ENCODE results near the gene SPDYE16. TPM values are rescaled to one million over a fixed set of nuclear protein-coding genes. Genes with fewer than 3 reads are reported as not detected.
"Not testable (repeated sequence)": the region's sequence is repeated elsewhere in the genome, so short reads cannot be mapped to it uniquely, and the experiment has no call there.

The SPDYE16 gene
- total RNA-seq, 1 donor from 2014 or later = 0.35 TPM

- H3K36me3 Mint-ChIP-seq (ENCODE audit: low read depth); H3K9me3 Mint-ChIP-seq; H3K27me3 Mint-ChIP-seq (ENCODE audit: low read depth); DNase-seq (ENCODE audit: low read depth, low spot score); H3K27ac Mint-ChIP-seq (ENCODE audit: unreplicated experiment); H3K4me1 Mint-ChIP-seq; H3K4me3 Mint-ChIP-seq: not testable (repeated sequence)
These were observed 40.9 kb downstream of the SPDYE16 start for GRCh38 chr7:76502224-76502623.

- not testable (repeated sequence) for H3K4me3 Mint-ChIP-seq; H3K27me3 Mint-ChIP-seq (ENCODE audit: low read depth); H3K36me3 Mint-ChIP-seq (ENCODE audit: low read depth); H3K4me1 Mint-ChIP-seq; H3K9me3 Mint-ChIP-seq; H3K27ac Mint-ChIP-seq (ENCODE audit: unreplicated experiment); DNase-seq (ENCODE audit: low read depth, low spot score)
These were observed 43.2 kb downstream of the SPDYE16 start for GRCh38 chr7:76499924-76500241.

- not testable (repeated sequence) for DNase-seq (ENCODE audit: low read depth, low spot score); H3K27ac Mint-ChIP-seq (ENCODE audit: unreplicated experiment); H3K4me3 Mint-ChIP-seq; H3K4me1 Mint-ChIP-seq; H3K9me3 Mint-ChIP-seq; H3K36me3 Mint-ChIP-seq (ENCODE audit: low read depth); H3K27me3 Mint-ChIP-seq (ENCODE audit: low read depth)
These were observed 43.7 kb downstream of the SPDYE16 start for GRCh38 chr7:76499201-76499923.

GRCh38 chr7:76498583-76499200 is 44.4 kb downstream of the SPDYE16 start:
- not testable (repeated sequence) for H3K27ac Mint-ChIP-seq (ENCODE audit: unreplicated experiment); H3K27me3 Mint-ChIP-seq (ENCODE audit: low read depth); H3K4me1 Mint-ChIP-seq; DNase-seq (ENCODE audit: low read depth, low spot score); H3K9me3 Mint-ChIP-seq; H3K36me3 Mint-ChIP-seq (ENCODE audit: low read depth); H3K4me3 Mint-ChIP-seq

GRCh38 chr7:76497918-76498582 is 45.0 kb downstream of the SPDYE16 start:
- H3K27ac Mint-ChIP-seq (ENCODE audit: unreplicated experiment); H3K27me3 Mint-ChIP-seq (ENCODE audit: low read depth); H3K4me1 Mint-ChIP-seq; H3K36me3 Mint-ChIP-seq (ENCODE audit: low read depth); H3K9me3 Mint-ChIP-seq; DNase-seq (ENCODE audit: low read depth, low spot score); H3K4me3 Mint-ChIP-seq: not testable (repeated sequence)

GRCh38 chr7:76495717-76496116 is 47.4 kb downstream of the SPDYE16 start:
- H3K27me3 Mint-ChIP-seq (ENCODE audit: low read depth) = not testable (repeated sequence)

GRCh38 chr7:76492139-76492538 is 51.0 kb downstream of the SPDYE16 start:
- not testable (repeated sequence) for H3K36me3 Mint-ChIP-seq (ENCODE audit: low read depth); H3K27ac Mint-ChIP-seq (ENCODE audit: unreplicated experiment); H3K27me3 Mint-ChIP-seq (ENCODE audit: low read depth); H3K4me1 Mint-ChIP-seq; H3K9me3 Mint-ChIP-seq; H3K4me3 Mint-ChIP-seq; DNase-seq (ENCODE audit: low read depth, low spot score)

More at GRCh38 chr7:76495717-76496116, 47.4 kb downstream of the SPDYE16 start:
- H3K27ac Mint-ChIP-seq (ENCODE audit: unreplicated experiment); H3K4me3 Mint-ChIP-seq; H3K4me1 Mint-ChIP-seq; H3K36me3 Mint-ChIP-seq (ENCODE audit: low read depth); DNase-seq (ENCODE audit: low read depth, low spot score); H3K9me3 Mint-ChIP-seq: not testable (repeated sequence)

- not testable (repeated sequence) for H3K4me1 Mint-ChIP-seq; H3K27ac Mint-ChIP-seq (ENCODE audit: unreplicated experiment); H3K27me3 Mint-ChIP-seq (ENCODE audit: low read depth); DNase-seq (ENCODE audit: low read depth, low spot score); H3K36me3 Mint-ChIP-seq (ENCODE audit: low read depth); H3K4me3 Mint-ChIP-seq; H3K9me3 Mint-ChIP-seq
These were observed 55.1 kb downstream of the SPDYE16 start for GRCh38 chr7:76487969-76488368.

- H3K27ac Mint-ChIP-seq (ENCODE audit: unreplicated experiment); H3K36me3 Mint-ChIP-seq (ENCODE audit: low read depth); H3K4me3 Mint-ChIP-seq; DNase-seq (ENCODE audit: low read depth, low spot score); H3K9me3 Mint-ChIP-seq; H3K4me1 Mint-ChIP-seq; H3K27me3 Mint-ChIP-seq (ENCODE audit: low read depth): not testable (repeated sequence)
These were observed 56.5 kb downstream of the SPDYE16 start for GRCh38 chr7:76486618-76487017.

- not testable (repeated sequence) for H3K36me3 Mint-ChIP-seq (ENCODE audit: low read depth); DNase-seq (ENCODE audit: low read depth, low spot score); H3K4me1 Mint-ChIP-seq
These were observed 57.1 kb downstream of the SPDYE16 start for GRCh38 chr7:76485822-76486610.

GRCh38 chr7:76484456-76484855 is 58.6 kb downstream of the SPDYE16 start:
- DNase-seq (ENCODE audit: low read depth, low spot score); H3K9me3 Mint-ChIP-seq; H3K4me1 Mint-ChIP-seq; H3K27ac Mint-ChIP-seq (ENCODE audit: unreplicated experiment); H3K4me3 Mint-ChIP-seq; H3K36me3 Mint-ChIP-seq (ENCODE audit: low read depth); H3K27me3 Mint-ChIP-seq (ENCODE audit: low read depth): not testable (repeated sequence)

More at GRCh38 chr7:76485822-76486610, 57.1 kb downstream of the SPDYE16 start:
- H3K27me3 Mint-ChIP-seq (ENCODE audit: low read depth); H3K27ac Mint-ChIP-seq (ENCODE audit: unreplicated experiment); H3K4me3 Mint-ChIP-seq; H3K9me3 Mint-ChIP-seq: not testable (repeated sequence)

GRCh38 chr7:76483081-76483480 is 60.0 kb downstream of the SPDYE16 start:
- not testable (repeated sequence) for DNase-seq (ENCODE audit: low read depth, low spot score); H3K4me1 Mint-ChIP-seq; H3K4me3 Mint-ChIP-seq; H3K36me3 Mint-ChIP-seq (ENCODE audit: low read depth); H3K9me3 Mint-ChIP-seq; H3K27me3 Mint-ChIP-seq (ENCODE audit: low read depth); H3K27ac Mint-ChIP-seq (ENCODE audit: unreplicated experiment)

GRCh38 chr7:76482660-76483059 is 60.4 kb downstream of the SPDYE16 start:
- H3K27me3 Mint-ChIP-seq (ENCODE audit: low read depth); DNase-seq (ENCODE audit: low read depth, low spot score); H3K36me3 Mint-ChIP-seq (ENCODE audit: low read depth); H3K9me3 Mint-ChIP-seq; H3K4me3 Mint-ChIP-seq; H3K4me1 Mint-ChIP-seq; H3K27ac Mint-ChIP-seq (ENCODE audit: unreplicated experiment): not testable (repeated sequence)

All from neural crest cell (in vitro differentiated cells).